ENCODE data around the gene SYNE3.

The SYNE3 gene

DNA sequence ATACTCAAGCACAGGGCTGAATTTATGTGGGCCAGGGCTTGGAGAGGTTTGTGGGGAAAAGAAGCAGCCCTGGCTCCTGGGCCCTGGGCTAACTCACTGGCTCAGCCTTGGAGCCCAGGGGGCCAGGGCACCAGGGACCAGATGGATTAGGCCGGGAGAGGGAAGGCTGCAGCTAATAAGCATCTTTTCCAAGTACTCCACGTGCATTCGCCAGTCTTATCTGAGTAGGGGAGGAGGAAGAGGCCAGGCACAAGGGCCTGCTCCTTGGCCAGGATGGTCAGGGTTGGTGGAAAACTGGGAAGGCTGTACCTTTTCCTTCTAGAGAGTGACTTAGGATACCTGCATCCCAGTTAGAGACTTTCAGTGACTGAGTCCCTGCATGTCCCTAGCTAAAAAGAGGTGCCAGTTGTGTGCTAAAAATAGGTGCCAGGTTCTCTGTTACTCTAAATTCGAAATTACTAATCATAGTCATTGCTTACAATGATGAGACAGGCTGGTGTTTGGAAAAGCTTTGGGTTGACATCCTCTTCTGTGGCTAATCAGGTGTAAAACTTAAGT, 19.7 kb upstream of the SYNE3 start:
- TF ChIP-seq, protein P1, sequence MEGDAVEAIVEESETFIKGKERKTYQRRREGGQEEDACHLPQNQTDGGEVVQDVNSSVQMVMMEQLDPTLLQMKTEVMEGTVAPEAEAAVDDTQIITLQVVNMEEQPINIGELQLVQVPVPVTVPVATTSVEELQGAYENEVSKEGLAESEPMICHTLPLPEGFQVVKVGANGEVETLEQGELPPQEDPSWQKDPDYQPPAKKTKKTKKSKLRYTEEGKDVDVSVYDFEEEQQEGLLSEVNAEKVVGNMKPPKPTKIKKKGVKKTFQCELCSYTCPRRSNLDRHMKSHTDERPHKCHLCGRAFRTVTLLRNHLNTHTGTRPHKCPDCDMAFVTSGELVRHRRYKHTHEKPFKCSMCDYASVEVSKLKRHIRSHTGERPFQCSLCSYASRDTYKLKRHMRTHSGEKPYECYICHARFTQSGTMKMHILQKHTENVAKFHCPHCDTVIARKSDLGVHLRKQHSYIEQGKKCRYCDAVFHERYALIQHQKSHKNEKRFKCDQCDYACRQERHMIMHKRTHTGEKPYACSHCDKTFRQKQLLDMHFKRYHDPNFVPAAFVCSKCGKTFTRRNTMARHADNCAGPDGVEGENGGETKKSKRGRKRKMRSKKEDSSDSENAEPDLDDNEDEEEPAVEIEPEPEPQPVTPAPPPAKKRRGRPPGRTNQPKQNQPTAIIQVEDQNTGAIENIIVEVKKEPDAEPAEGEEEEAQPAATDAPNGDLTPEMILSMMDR (conservative IDR thresholded peaks at IDR 0.05; ENCODE audit: control insufficient read depth, insufficient read depth, low read depth, low read length): no peak
- H3K4me3 ChIP-seq (ENCODE audit: control insufficient read depth, low read depth, low read length): peak overlapping the region; percentile 84
- no peak for DNase-seq (ENCODE audit: low read depth)

DNA sequence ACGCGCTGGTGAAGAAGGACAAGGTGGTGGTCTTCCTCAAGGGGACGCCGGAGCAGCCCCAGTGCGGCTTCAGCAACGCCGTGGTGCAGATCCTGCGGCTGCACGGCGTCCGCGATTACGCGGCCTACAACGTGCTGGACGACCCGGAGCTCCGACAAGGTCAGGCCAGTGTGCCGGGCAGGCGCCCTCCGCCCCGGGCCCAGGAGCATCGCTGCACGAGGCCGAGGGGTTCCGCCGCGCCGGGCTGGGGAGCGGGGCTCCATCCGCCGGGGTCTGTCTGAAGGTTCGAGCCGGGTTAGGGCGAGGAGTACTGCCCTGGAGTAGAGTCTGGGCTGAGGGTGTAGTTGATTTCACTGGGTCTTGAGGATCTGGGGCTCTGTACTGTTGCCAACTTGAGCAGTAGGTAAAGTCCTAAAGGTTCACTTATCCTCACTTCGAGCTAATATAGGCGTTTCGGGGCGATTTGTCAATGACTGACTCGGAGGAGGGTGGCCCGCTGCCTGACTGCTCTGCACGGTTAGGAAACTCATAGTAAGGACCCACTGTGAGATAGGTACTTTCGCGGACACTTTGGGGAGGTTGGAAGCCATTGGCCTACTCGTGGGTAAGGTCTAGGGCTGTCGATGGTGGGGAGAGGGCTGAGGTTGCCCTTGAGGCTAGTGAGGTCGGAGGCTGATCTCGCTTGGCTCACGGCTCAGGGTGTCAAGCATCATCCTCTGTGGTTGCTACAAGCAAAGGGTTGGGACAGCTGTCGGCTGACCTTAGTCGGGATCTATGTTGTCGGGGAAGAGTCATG, 19.0 kb upstream of the SYNE3 start:
- no peak for DNase-seq (ENCODE audit: low read depth)

DNA sequence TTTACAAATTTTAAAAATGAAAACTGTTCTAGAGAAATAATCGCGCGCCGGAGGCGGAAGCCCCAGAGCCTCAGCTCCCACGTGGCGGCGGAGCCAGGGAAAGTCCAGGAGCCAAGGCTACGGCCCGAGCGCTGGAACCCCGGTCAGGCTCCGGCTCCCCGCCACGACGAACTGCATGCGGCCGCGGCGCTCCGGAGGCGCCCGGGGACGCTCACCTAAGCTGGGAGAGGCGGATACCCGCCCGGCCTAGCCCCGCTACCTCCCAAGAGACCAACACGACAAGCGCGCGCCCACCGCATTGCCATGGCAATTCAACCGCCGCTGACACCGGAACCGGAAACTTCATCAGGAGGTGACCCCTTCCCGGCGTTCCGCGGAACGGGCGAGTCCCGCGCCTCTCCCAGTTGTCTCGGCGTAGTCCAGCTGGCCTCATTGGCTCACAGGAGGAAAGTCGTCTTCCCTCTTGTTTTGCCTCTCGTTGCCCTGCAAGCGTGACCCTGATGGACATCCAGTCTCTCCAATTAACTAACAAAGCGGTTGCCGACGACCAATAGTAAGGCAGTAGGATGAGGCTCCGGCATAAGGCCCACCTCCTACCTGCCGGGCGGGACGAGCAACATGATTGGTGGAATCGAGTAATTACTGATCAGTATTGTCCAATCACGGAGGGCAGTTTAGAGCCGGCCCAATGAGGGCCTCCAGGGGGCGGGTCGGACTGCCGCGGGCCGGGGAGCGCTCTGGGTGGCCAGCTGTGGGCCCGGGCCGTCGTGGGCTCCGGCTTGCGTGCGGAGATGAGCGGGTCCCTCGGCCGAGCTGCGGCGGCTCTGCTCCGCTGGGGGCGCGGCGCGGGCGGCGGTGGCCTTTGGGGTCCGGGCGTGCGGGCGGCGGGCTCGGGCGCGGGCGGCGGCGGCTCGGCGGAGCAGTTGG, 18.1 kb upstream of the SYNE3 start, which contains the start of gene GLRX5:
Gene GLRX5, plus strand, starts transcription at position 752 of the 927 bp plus-strand sequence. Its CDS starts 40 bp downstream, at position 792.
- H3K4me3 ChIP-seq (ENCODE audit: control insufficient read depth, low read depth, low read length): peak within 1 kb of the TSS; percentile 84
- TF ChIP-seq, protein P1 (conservative IDR thresholded peaks at IDR 0.05; ENCODE audit: control insufficient read depth, insufficient read depth, low read depth, low read length): no peak
- peak; percentile 100 for DNase-seq (ENCODE audit: low read depth)

More for the DNA sequence above, 19.0 kb upstream of the SYNE3 start:
- H3K4me3 ChIP-seq (ENCODE audit: control insufficient read depth, low read depth, low read length): peak overlapping the region; percentile 84
- TF ChIP-seq, protein P1 (conservative IDR thresholded peaks at IDR 0.05; ENCODE audit: control insufficient read depth, insufficient read depth, low read depth, low read length): no peak

DNA sequence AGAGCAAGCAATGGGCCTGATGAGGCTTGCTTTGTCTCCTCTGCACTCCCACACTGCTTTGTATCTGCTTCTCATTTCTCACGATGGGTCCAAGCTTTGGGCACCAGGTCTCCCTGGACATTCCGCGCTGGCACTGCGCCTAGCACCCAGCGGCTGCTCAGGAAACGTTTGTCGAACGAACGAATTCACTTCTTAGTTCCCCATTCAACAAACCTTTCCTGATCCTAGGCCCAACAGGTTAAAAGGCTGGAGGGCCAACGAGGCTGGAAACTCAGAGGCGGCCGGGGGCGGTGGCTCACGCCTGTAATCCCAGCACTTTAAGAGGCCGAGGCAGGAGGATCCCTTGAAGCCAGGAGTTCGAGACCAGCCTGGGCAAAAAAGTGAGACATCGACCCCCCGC, 17.4 kb upstream of the SYNE3 start:
- TF ChIP-seq, protein P1 (conservative IDR thresholded peaks at IDR 0.05; ENCODE audit: control insufficient read depth, insufficient read depth, low read depth, low read length): no peak
- peak overlapping the region; percentile 80 for H3K4me3 ChIP-seq (ENCODE audit: control insufficient read depth, low read depth, low read length)
- no peak for DNase-seq (ENCODE audit: low read depth)

DNA sequence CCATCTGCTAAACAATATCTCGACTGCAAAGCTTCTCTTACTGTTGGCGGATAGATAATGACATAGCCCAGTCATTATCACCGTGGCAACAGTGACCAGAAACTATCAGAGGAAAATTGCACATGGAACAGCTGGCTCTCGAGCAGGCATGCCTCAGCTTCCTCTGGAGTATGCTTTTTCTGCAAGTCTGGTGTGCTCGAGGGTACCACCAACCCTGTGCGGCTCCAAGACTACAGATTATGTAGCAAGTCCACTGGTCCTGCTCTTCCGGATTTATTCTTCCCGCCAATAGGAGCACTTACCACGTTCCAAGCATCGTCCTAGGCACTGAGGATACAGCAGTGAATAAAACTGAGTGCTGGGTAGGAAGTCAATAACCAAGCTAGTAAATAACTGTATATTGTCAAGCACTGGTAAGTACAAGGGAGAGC, 17.0 kb upstream of the SYNE3 start:
- TF ChIP-seq, protein P1 (conservative IDR thresholded peaks at IDR 0.05; ENCODE audit: control insufficient read depth, insufficient read depth, low read depth, low read length): no peak
- peak; percentile 61 for DNase-seq (ENCODE audit: low read depth)
- H3K4me3 ChIP-seq (ENCODE audit: control insufficient read depth, low read depth, low read length): peak overlapping the region; percentile 80

DNA sequence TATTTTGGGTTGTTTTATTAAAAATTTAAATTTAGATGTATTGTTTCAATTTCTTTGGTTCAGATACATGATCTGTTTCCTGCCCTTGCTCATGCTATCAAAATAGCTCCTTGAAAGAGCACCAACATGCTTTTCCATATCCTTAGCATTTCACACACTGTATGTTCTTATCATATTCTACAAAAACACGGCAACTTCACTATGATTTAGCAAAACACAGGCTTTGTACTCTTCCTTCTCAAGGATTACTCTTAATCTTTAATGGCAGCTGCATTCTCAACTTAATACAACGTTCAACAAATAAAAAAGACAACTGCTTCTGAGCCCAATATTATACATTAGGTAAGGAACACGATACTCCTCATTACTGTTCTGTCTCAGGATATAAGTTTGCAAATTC, 15.5 kb upstream of the SYNE3 start:
- no peak overlapping the region for H3K4me3 ChIP-seq (ENCODE audit: control insufficient read depth, low read depth, low read length)
- DNase-seq (ENCODE audit: low read depth): no peak
- TF ChIP-seq, protein P1 (conservative IDR thresholded peaks at IDR 0.05; ENCODE audit: control insufficient read depth, insufficient read depth, low read depth, low read length): no peak

Data from fibroblast of mammary gland (primary cell).